ENCODE measurements around the gene MYO7B. TPM values are rescaled to one million over a fixed set of nuclear protein-coding genes. Genes with fewer than 3 reads are reported as not detected.

Gene MYO7B
- total RNA-seq, 1 donor from 2014 or later: 3.0 TPM

GRCh38 chr2:127658641-127659407 lies 123.3 kb downstream of the MYO7B start:
- H3K4me1 Mint-ChIP-seq: peaks cover 9% of the 10 kb centered on the region
- CTCF ChIA-PET: interaction anchor here (0.8 kb wide), 1 partner anchor 68 kb away, joined by 3 read pairs; no protein-coding TSS in a partner anchor
- no peak overlapping the region for H3K4me3 Mint-ChIP-seq
- no peaks in the 10 kb centered on the region for H3K9me3 Mint-ChIP-seq
- TF ChIP-seq CTCF (IDR thresholded peaks at IDR 0.05): no peak
- intact Hi-C loops (cut with micrococcal nuclease): no loop called here
- H3K27ac Mint-ChIP-seq: no peak overlapping the region
- peaks cover 20% of the 10 kb centered on the region for H3K27me3 Mint-ChIP-seq
- DNase-seq: no peak
- POLR2A ChIA-PET: no interaction called here
- no peak for ATAC-seq (ENCODE audit: low read depth)
- H3K36me3 Mint-ChIP-seq (ENCODE audit: low read depth): no peaks in the 10 kb centered on the region

- no peak for TF ChIP-seq CTCF (IDR thresholded peaks at IDR 0.05)
- Mint-ChIP-seq H3K9me3 (no peaks in the 10 kb centered on the region), H3K4me1 (peaks cover 9% of the 10 kb centered on the region), H3K36me3 (ENCODE audit: low read depth) (no peaks in the 10 kb centered on the region), H3K27me3 (peaks cover 23% of the 10 kb centered on the region), H3K27ac (no peak overlapping the region), H3K4me3 (no peak overlapping the region)
- ChIA-PET CTCF (interaction anchor here (0.8 kb wide), 1 partner anchor 68 kb away, joined by 3 read pairs; no protein-coding TSS in a partner anchor), POLR2A (no interaction called here)
- no peak for DNase-seq
- no peak for ATAC-seq (ENCODE audit: low read depth)
- intact Hi-C loops (cut with micrococcal nuclease): no loop called here
Measured at GRCh38 chr2:127659408-127660290, 124.2 kb downstream of the MYO7B start.

- ChIA-PET POLR2A (no interaction called here), CTCF (no interaction called here)
- ATAC-seq (ENCODE audit: low read depth) (no peak), DNase-seq (no peak)
- peaks cover 9% of the 10 kb centered on the region for H3K4me1 Mint-ChIP-seq
- peaks cover 28% of the 10 kb centered on the region for H3K27me3 Mint-ChIP-seq
- no peak overlapping the region for H3K27ac Mint-ChIP-seq
- no peaks in the 10 kb centered on the region for H3K36me3 Mint-ChIP-seq (ENCODE audit: low read depth)
- intact Hi-C loops (cut with micrococcal nuclease): no loop called here
- no peaks in the 10 kb centered on the region for H3K9me3 Mint-ChIP-seq
- no peak for TF ChIP-seq CTCF (IDR thresholded peaks at IDR 0.05)
- no peak overlapping the region for H3K4me3 Mint-ChIP-seq
Measured at GRCh38 chr2:127660291-127660578, 124.8 kb downstream of the MYO7B start.

GRCh38 chr2:127661072-127661649 lies 125.7 kb downstream of the MYO7B start:
- no peak overlapping the region for H3K27ac Mint-ChIP-seq
- POLR2A ChIA-PET: no interaction called here
- peak; percentile 12 for DNase-seq
- peaks cover 9% of the 10 kb centered on the region for H3K4me1 Mint-ChIP-seq
- TF ChIP-seq CTCF (IDR thresholded peaks at IDR 0.05): no peak
- intact Hi-C loops (cut with micrococcal nuclease): no loop called here
- CTCF ChIA-PET: no interaction called here
- no peaks in the 10 kb centered on the region for H3K9me3 Mint-ChIP-seq
- H3K27me3 Mint-ChIP-seq: peaks cover 33% of the 10 kb centered on the region
- ATAC-seq (ENCODE audit: low read depth): no peak
- H3K4me3 Mint-ChIP-seq: no peak overlapping the region
- H3K36me3 Mint-ChIP-seq (ENCODE audit: low read depth): no peaks in the 10 kb centered on the region

GRCh38 chr2:127661949-127662510 lies 126.5 kb downstream of the MYO7B start:
- Mint-ChIP-seq H3K27ac (no peak overlapping the region), H3K4me1 (peaks cover 9% of the 10 kb centered on the region), H3K36me3 (ENCODE audit: low read depth) (no peaks in the 10 kb centered on the region), H3K27me3 (peaks cover 41% of the 10 kb centered on the region), H3K9me3 (no peaks in the 10 kb centered on the region), H3K4me3 (no peak overlapping the region)
- ChIA-PET POLR2A (no interaction called here), CTCF (interaction anchor here (0.7 kb wide), 1 partner anchor 12 kb away, joined by 3 read pairs; no protein-coding TSS in a partner anchor)
- DNase-seq: peak; percentile 7
- intact Hi-C loops (cut with micrococcal nuclease): no loop called here
- no peak for TF ChIP-seq CTCF (IDR thresholded peaks at IDR 0.05)
- ATAC-seq (ENCODE audit: low read depth): no peak

Data from activated B cell treated with CpG ODN at 0.5 μM for 24 hours (primary cell).